Stromal cell of bone marrow (primary cell): ENCODE results near the gene IZUMO1R.
"Not testable (repeated sequence)": the region's sequence is repeated elsewhere in the genome, so short reads cannot be mapped to it uniquely, and the experiment has no call there.

Source experiments
- DNase-seq: peaks from one replicate; pipeline ENCODE4 v3.0.0-alpha.2; 2012; ENCODE audit warnings: low read depth

The IZUMO1R gene

GRCh38 chr11:94303966-94304958, at the start of gene IZUMO1R:
Gene IZUMO1R (plus strand): TSS chr11:94304580. CDS start chr11:94305637, 1,057 bp downstream.
- peak; percentile 21 for DNase-seq

GRCh38 chr11:94271885-94272372, 32.5 kb upstream of the IZUMO1R start:
- no peak for DNase-seq

GRCh38 chr11:94272738-94273313, 31.6 kb upstream of the IZUMO1R start:
- DNase-seq = no peak

DNA sequence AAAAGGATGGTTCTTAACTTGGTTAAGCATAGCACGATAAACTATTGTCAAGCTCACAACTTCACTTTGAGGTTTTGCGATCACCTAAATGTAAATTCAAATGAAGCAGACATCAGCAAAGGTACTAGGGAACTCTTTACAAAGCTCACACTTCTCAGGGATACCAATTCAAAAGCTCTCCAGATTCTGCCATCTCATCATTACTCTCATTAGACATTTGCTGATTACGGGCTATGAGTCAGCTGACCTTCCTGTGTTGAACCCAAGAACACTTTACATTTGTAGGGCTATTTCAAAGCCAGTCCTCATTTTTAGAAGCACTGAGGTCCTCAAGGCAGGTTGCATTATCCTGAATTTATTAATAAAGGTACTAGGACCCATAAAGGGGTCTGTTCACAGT, 28.4 kb upstream of the IZUMO1R start:
- DNase-seq = no peak

DNA sequence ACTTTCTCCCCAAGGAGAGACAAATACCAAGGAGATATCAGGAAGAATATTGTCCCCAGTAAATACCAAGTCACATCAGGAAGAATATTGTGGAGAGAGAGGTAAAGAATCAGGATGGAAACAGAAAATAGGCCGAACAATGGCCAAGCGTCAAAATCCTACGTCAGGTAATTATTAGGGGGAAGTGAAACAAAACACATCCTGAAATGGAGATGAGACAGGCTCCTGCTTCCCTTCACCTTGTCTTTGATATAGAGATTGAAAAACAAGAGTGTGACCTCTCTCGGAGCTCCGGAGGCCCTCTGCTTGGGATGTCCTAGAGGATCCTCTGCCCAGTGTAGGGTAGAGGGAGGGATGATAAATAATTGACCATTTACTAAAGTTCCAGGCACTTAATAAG, 27.4 kb upstream of the IZUMO1R start:
- DNase-seq = no peak

DNA sequence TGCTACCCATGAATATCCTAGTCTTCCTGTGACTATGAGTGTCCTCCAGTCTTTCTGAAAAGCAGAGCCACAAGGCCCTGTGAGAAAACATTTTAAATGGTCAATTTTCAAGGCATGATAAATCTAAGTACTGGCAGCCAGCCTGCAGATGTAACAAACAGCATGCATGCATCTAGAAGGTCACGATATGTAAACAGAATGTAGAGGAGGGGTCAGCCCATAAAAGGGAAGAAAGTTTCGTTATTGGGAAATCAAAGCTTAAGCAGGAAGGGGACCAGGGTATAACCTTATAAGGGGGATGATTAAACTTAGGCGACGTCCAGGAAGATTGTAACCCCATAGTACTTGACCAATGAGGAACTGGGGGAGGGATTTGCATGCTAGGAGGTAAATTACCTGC, 26.2 kb upstream of the IZUMO1R start:
- DNase-seq = not testable (repeated sequence)

GRCh38 chr11:94279996-94280395, 24.4 kb upstream of the IZUMO1R start:
- no peak for DNase-seq

GRCh38 chr11:94281324-94281723, 23.1 kb upstream of the IZUMO1R start:
- no peak for DNase-seq

GRCh38 chr11:94283678-94284077, 20.7 kb upstream of the IZUMO1R start:
- DNase-seq = no peak

DNA sequence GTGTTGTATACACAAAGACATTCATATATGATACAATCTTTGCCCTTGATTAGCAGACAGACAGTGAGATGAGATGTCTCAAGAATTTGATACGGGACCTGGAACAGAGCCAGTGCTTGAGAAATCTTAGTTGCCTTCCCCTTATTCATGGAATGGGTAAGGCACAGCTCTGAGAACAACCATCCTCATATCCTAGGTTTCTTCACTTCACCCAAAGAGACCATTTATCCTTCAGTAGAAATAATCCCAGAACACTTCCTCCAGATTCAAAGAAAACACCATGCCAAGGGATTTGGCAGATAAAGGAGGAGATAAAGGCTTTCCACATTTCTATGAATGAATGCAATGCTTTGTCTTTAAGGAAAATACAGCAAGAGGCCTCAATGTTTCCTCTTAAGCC, 8.8 kb upstream of the IZUMO1R start:
- DNase-seq = no peak

- no peak for DNase-seq
These were observed 6.3 kb upstream of the IZUMO1R start for GRCh38 chr11:94297985-94298576.

DNA sequence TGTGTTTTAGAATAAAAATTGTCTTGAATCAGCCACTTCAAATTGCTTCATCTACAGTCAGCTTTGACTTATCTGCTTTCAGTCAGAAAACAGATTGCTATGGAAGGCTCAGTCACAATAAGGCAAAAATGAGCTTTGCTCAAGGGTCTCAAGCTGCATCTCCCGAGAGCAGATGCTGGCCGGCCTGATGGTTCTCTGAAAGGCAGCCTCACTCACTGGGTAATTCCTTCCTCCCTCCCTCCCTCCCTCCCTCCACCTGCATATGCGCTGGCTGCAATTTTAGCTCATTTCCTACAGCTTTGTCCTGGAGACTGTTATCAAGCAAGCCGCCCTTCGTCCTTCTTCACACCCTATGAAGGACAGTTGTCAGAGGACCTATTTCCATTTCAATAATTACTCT, 1.6 kb upstream of the IZUMO1R start:
- no peak for DNase-seq

DNA sequence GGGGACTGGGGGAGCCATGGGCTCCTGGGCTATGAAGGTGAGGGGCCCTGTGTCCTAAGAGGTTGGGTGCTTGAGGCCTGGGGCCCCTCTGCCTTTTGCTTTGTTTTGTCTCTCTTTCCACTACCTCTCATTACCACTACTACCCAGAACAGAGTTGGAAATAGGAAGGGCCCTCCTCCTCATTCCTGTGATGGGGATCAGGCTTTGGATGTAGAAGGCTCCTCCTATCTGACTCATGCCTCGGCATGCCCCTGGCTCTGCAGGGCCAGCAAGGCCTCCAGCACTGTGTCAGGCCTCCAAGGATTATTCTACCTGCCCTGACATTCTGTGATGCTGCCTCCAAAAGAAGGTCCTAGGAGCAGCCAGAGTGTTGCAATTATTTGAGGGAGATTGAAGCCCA, 766 bp downstream of the IZUMO1R start:
- DNase-seq = no peak

DNA sequence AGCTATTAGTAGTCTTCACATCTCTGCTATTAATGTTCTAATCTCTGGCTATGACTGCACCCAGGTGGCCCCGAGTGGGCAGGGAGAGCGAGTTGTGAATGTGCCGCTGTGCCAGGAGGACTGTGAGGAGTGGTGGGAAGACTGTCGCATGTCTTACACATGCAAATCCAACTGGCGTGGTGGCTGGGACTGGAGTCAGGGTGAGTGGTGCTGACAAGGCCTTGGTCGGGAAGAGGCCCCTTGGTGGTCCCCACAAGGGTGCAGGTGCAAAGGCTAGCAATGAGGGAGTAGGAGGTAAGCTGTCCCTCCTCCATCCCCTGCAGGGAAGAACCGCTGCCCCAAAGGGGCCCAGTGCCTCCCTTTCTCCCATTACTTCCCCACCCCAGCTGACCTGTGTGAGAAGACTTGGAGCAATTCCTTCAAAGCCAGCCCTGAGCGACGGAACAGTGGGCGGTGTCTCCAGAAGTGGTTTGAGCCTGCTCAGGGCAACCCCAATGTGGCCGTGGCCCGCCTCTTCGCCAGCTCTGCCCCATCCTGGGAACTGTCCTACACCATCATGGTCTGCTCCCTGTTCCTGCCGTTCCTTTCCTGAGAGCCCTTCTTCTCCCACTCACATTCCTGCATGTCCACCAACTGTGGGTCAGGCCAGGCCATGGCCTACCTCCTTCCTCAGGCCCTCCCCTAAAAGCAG, 2.9 kb downstream of the IZUMO1R start:
- no peak for DNase-seq

GRCh38 chr11:94308024-94308423, 3.6 kb downstream of the IZUMO1R start:
- no peak for DNase-seq

GRCh38 chr11:94309757-94310156, 5.4 kb downstream of the IZUMO1R start:
- no peak for DNase-seq

GRCh38 chr11:94310191-94310875, 6.0 kb downstream of the IZUMO1R start:
- DNase-seq = no peak

- DNase-seq = no peak
These were observed 8.0 kb downstream of the IZUMO1R start for GRCh38 chr11:94312339-94312738.

DNA sequence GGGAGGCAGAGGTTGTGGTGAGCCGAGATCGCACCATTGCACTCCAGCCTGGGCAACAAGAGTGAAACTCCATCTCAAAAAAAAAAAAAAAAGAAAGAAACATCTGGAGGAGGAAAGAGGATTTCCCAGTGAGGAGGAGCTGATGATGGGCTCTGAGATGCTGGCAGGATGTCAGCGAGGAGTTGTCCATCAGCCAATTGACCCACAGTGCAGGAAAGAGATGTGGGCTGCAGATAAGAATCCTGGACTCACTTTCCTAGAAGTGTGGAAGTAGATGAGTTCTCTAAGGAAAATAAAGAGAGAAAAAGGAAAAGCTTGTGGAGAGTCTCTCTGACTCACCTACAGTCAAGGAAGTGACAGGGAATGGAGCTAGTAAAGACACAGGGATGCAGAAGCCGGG, 9.7 kb downstream of the IZUMO1R start:
- DNase-seq = no peak

GRCh38 chr11:94315664-94316063, 11.3 kb downstream of the IZUMO1R start:
- DNase-seq = no peak

- no peak for DNase-seq
These were observed 18.1 kb downstream of the IZUMO1R start for GRCh38 chr11:94322501-94322900.

DNA sequence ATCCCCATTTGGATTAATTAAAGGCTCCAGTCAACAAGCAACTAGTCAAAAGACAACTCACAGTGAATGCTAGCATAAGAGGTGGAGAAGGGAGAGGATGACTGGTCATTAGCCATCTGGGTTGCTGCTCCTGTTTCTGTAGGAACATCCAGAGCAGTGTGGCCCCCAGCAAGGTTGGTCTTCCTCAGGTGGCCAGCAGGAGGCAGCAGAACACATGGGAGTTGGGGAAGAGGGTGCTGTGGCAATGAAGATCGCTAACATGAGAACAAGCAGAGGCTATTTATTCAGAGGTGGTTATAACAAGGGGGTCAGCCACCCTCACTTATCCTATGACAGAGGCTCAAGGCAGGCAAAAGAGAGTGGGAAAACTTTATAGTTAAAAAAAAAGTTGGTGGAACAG, 21.3 kb downstream of the IZUMO1R start:
- no peak for DNase-seq
